ENCODE results near the gene CCL18. TPM values are rescaled to one million over a fixed set of nuclear protein-coding genes. Genes with fewer than 3 reads are reported as not detected.
"Not testable (repeated sequence)": the region's sequence is repeated elsewhere in the genome, so short reads cannot be mapped to it uniquely, and the experiment has no call there.

The CCL18 gene
- total and polyA plus RNA-seq, 2 of the 8 experiments (the other 6 are each of a cell fraction or from before 2014, with no cell fraction given), result not detected

GRCh38 chr17:36108265-36108664, 44.2 kb downstream of the CCL18 start:
- H3K4ac ChIP-seq (replicated peaks; ENCODE audit: insufficient read length, low read depth, low read length); DNase-seq (ENCODE audit: low read depth in 1 of 2, low spot score in 2 of 2); H3K56ac ChIP-seq (replicated peaks; ENCODE audit: insufficient read length, low read depth, low read length); H3K23ac ChIP-seq (ENCODE audit: insufficient read length); H2BK20ac ChIP-seq (ENCODE audit: low read length); H4K91ac ChIP-seq (replicated peaks; ENCODE audit: insufficient read length, low read length); H2BK15ac ChIP-seq (ENCODE audit: low read length); H3K36me3 ChIP-seq (ENCODE audit: control insufficient read depth in 2 of 4, insufficient read depth in 4 of 4, low read length in 3 of 4); FAIRE-seq; H4K20me1 ChIP-seq (replicated peaks in 1 of 2; ENCODE audit: control insufficient read depth in 1 of 2, insufficient read depth in 2 of 2, low read length in 2 of 2); H2AK5ac ChIP-seq (ENCODE audit: low read depth, low read length); H3K27me3 ChIP-seq (replicated peaks in 1 of 4; ENCODE audit: control insufficient read depth in 3 of 4, extremely low read depth in 1 of 4, insufficient read depth in 3 of 4, low read length in 3 of 4); H2BK12ac ChIP-seq (ENCODE audit: low read depth, low read length); H3K9me3 ChIP-seq (ENCODE audit: insufficient read depth in 2 of 2, low read depth in 1 of 2, low read length in 1 of 2); POLR2A ChIA-PET (ENCODE audit: partially characterized antibody); H3K9ac ChIP-seq (replicated peaks in 1 of 4; ENCODE audit: extremely low read depth in 1 of 4, low read depth in 3 of 4, low read length in 3 of 4); H3K4me2 ChIP-seq (ENCODE audit: insufficient read depth in 1 of 2, low read depth in 2 of 2, low read length in 2 of 2); CTCF ChIA-PET (ENCODE audit: partially characterized antibody); H3K14ac ChIP-seq (ENCODE audit: insufficient read length); H4K8ac ChIP-seq (ENCODE audit: extremely low read depth, insufficient read depth, low read length); H2BK120ac ChIP-seq (replicated peaks; ENCODE audit: low read depth, low read length); H4K5ac ChIP-seq (ENCODE audit: insufficient read length, low read depth, low read length); H3K23me2 ChIP-seq (ENCODE audit: low read depth, low read length); H3K4me3 ChIP-seq (ENCODE audit: extremely low read depth in 1 of 4, insufficient read depth in 2 of 4, low read depth in 3 of 4, low read length in 4 of 4); H3K79me2 ChIP-seq (ENCODE audit: control insufficient read depth in 1 of 2, insufficient read depth in 2 of 2, low read length in 2 of 2); H3K4me1 ChIP-seq (replicated peaks in 1 of 4; ENCODE audit: control insufficient read depth in 3 of 4, insufficient read depth in 4 of 4, low read length in 3 of 4); H2AFZ ChIP-seq (ENCODE audit: low read length); H2BK5ac ChIP-seq (ENCODE audit: low read depth, low read length); H3K18ac ChIP-seq (ENCODE audit: extremely low read depth, low read length); H3K79me1 ChIP-seq (ENCODE audit: low read depth, low read length); H3K27ac ChIP-seq (ENCODE audit: low read depth, low read length): not testable (repeated sequence)
- WGBS, 2 experiments (ENCODE audit: extremely low coverage in 1 of 2, insufficient coverage in 1 of 2, insufficient read length in 1 of 2, insufficient replicate concordance in 2 of 2, low coverage in 1 of 2, low lambda C conversion rate in 2 of 2, missing lambda C conversion rate in 1 of 2), result 97% methylated on average over 5 of the region's 5 CpGs; no CpG with 5 or more reads in 1 of the 2 experiments

Measured in H1 (cell line).